Renal cortex interstitium (tissue), 11 donors: ENCODE data around the gene HOXB2. TPM values are rescaled to one million over a fixed set of nuclear protein-coding genes. Genes with fewer than 3 reads are reported as not detected.
A peak's percentile ranks its signal among the peaks of the same experiment; 100 is the strongest.

ENCODE experiments used
- DNase-seq, 11 donors: peaks; one replicate each; pipeline ENCODE4 v3.0.0-alpha.2; 2013; ENCODE audit warnings: low read depth in 9 of 11, low spot score in 4 of 11; ENCODE audit errors: extremely low read depth in 1 of 11
- polyA plus RNA-seq, 3 donors: library from polyadenylated mRNA; unstranded; fragments of 120-200 nt; gene quantifications; one replicate each; pipeline ENCODE4 v1.2.1, GENCODE V29; 2013; ENCODE audit not compliant: insufficient read length in 3 of 3

Gene HOXB2
- polyA plus RNA-seq, 3 donors = 42.7 to 52.5 (median 49.0) TPM

DNA sequence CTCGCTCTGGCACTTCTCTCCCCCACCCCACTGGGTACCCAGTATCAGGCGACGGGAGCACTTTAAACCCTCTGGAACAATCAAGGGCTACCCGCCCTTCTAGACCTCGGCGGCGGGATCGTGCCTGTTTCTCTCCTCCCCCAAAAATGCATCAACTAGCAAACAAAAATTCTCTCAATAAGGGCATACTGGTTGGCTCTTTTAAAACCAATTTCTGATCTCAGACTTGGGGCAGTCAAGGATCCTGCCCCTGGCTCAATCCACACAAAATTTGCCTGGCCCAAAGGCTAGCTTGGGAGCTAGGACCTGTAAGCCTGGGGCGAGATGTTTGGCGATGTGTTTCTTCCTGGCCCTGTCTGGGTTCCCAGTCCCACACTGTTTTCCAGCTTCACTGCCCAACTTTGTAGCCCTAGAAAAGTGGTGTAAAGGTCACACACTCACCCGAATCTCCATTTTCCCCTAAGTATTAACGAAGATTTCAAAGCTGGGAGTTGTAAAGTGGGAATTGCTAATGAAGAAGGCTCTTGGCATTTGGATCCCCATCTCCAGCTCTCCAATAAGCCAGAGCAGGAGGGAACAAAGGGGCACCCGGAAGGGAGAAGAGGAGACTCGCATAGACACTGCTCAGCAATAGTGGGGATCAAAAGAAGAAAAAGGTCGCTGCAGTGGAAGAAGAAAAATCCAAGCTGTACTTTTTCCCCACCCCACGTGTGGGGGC, 14.4 kb upstream of the HOXB2 start:
- no peak for DNase-seq

GRCh38 chr17:48558831-48559121, 13.9 kb upstream of the HOXB2 start:
- DNase-seq = no peak

DNA sequence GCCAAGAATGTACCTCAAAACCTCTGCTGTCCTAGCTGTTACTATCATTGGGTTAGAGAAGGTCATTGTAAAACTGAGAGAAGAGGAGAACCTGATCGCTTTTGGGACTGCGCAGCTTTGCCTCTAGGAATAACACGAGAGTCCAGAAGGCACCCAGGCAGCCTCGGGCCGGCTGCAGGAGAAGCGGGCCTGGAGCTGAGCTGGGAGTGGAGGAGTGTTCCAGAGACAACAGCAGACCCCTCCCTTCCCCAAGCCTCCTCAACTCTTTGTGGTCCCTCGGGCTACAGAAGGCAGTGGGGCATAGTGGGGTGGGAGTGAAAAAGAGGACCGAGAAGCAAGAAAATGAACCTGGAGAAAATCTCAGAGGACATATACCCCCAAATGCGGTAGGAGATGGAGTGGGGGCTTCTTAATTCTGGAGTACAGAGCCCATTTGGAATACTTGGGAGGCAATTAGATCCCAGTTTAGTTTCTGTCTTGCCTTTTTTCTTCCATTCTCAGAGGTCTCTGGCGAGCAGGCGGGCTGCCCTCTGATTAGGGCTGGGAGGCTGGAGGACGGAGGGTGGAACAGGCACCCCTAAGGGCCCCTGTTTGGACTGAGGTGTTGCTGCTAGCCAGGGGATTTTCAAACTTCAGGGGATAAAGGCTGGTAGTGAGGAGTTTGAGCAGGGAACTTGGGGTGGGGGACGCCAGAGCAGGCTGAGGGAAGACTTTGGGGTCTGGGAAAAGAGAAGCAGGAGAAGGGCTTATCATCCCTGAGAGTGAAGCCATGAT, 13.3 kb upstream of the HOXB2 start:
- no peak for DNase-seq

DNA sequence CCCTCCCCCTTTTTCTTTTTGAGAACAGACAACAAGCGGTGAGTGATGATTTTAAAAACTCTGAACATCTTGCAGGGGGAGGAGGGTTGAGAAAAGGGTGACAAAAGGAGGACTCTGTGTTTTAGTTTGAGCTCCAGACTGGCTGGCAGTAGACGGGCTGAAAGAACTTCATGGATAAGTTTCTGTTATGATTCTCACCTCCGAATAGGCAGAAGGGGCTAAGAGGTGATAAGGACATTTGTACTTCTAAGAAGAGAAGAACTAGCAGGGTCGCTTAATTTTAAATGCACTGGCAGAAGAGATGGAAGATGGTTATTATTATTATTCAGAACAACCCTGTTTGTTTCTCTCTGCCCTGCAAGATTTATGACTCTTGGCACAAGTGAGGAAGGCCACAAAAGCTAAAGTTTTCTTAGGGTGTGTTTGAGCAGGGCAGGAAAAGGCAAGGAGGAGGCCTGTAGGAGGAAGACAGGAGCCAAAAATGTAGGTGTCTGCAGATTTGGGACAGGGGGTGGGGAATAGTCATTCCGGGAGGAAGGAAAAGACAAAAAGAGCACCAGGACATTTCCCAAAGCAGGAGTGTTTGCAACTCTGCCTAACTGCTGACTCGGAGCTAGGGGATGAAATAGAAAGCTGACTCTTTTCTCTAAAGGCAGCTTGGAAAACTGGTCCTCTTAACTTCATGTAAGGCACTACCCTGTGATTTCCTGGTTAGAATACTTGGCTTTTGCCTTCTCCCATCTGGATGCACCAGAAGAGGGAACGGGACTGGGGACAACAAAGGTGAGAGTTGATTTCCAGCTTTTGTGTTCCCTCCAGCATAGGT, 11.9 kb upstream of the HOXB2 start:
- no peak for DNase-seq

DNA sequence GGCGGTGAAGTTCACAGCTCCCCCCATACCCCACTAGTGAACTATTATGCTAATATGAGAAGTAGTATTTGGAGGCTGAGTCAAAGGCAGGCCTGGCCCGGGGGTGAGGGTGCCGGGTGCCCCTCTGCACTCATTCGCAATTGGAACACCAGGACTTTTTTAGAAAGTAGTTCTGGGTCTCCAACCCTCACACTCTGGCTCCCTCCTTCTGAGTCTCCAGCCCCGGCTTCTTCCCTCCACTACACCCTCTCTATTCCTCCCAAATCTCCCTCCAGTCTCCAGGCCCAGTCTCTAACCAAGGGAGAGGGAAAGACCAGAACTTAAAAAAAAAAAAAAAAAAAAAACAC, 11.3 kb upstream of the HOXB2 start:
- DNase-seq = no peak

DNA sequence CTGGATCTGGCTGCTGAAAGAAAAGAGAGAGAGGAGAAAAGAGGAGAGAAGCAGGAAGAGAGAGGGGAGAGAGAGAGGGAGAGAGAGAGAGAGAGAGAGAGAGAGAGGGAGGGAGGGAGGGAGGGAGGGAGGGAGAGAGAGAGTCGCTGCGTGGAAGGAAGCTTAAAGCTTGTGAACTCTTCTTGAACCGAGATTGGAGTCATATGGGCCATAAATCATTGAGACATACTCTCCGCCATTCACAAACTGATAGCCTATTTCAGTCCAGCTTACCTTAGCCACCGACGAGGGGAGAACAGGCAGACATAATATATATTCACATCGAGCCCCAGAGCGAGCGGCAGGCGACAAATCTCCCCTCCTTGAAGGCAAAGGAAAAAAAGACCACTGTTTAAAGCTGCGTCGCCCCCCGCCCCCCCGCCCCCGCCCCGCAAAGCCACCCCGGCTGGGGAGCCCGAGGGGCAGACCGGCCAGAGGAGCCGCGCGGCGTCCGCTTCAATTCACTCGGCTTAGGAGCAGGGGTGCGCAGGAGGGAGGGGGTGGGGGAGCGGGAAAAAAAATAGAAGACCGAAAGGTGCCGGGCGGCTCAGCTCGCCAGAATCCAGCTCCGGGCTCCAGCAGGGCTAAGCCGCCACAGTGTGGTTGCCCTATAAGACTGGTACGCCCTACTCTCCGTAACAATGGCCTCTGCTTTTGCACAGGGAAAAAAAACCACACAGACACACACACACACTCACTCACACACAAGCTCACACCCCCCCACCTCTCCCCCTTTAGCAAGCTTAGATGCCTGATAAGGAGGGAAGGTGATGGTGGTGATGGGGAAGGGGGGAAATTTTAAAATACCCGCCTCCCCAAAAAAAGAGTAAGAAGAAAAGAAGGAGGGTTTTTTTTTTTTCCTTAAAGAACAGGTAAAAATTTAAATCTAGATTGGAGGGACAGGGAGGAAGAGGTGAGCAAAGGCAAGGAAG, 10.6 kb upstream of the HOXB2 start:
- peak in 8 of 11 donors; percentile 88 to 96 (median 93) for DNase-seq

- DNase-seq = no peak
These were observed 9.7 kb upstream of the HOXB2 start for GRCh38 chr17:48554412-48555257.

DNA sequence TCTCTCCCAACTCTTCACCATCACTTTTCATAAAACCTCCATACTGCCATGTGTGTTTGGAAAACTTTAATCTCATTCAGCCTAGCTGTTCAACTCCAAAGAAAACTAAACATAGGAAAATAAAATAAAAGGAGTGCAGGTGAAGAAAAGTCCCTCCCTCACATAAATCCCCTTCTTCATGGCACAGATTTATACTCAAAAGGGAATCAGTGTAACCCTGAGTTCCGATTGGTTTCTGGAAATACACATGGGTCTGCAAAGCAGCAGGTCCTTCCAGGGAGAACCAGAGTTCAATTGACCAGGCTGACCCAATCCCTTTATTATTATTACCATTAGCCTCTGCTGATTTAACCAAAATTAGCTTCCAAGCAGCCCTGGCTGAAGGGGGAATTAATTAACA, 8.9 kb upstream of the HOXB2 start:
- no peak for DNase-seq

- DNase-seq = no peak
These were observed 8.3 kb upstream of the HOXB2 start for GRCh38 chr17:48553190-48553547.

- no peak for DNase-seq
These were observed 7.7 kb upstream of the HOXB2 start for GRCh38 chr17:48552466-48553189.

- no peak for DNase-seq
These were observed 6.9 kb upstream of the HOXB2 start for GRCh38 chr17:48551596-48552465.

DNA sequence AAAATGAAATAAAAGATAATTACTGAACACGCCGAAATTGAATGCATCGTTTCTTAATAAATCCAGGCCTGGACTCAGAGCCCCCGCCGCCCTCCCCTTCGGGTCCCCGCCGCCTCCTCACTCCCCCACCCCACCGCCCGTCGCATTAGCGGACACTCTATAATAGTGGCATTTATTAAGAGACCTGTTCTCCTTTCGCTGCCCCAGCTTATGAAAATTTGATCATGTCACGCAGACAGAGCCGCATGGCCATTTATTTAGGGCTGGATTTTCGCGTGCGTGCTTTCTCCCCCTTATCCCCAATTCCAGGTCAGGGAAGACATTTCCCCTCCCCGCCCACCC, 6.3 kb upstream of the HOXB2 start:
- no peak for DNase-seq

- DNase-seq = no peak
These were observed 5.7 kb upstream of the HOXB2 start for GRCh38 chr17:48550502-48551213.

DNA sequence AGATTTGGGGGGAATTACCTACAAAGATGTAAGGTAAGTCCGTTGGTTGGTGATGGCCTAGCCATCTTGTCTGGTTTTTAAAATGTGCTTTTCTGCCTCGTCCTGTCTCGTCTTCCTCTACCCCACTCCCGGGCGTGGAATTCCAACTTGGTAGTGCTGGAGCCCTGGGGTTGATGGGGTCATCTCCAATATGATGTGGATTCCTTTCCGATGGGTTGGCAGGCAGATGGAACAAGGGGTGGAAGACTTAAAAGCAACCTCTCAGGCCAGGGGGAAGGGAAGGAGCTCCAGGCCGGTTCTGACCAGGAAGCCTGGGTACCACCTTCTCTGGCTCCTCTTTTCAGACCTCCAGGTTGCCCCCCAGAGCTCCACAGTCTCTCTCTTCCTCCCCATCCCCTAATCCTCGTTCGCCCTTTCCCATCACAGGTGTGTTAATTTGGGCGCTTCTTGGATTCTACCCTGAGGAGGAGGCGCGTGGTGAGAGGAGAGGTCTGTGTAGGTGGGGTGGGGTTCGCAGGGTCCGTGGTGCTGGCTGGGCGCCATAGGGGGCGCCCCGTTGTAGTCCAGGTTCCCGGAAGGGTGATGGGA, 5.1 kb upstream of the HOXB2 start:
- DNase-seq = no peak

DNA sequence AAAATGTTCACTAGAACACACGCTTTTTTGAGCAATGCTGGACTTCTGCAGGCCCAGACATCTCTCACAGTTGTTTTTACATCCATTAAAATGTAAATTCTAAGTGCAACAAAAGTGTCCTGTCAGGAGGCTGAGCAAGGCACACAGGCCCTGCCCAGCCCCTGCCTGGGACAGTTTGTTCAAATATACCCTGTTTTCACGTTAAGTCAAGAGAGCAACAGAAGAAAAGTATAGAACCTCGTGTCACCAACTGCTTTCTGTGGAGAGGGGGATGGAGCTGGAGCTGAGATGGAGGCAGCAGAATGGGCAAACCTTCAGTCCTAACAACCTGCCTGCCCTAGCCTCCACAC, 4.3 kb upstream of the HOXB2 start:
- DNase-seq = peak in 1 of 11 donors; percentile 7
